SK-N-SH treated with all-trans-retinoic acid at 6 μM for 48 hours (cell line): ENCODE data around the gene AUTS2.

Experiments used
- ATAC-seq: fragments of 200-7000 bp; cut with Tn5 transposase; 3 replicates; pipeline ENCODE4 v1.9.1; 2020; ENCODE audit warnings: mild to moderate bottlenecking, moderate library complexity
- ARNTL ChIP-seq: fragments of 450-650 bp; formaldehyde crosslinking; IDR thresholded peaks from 2 replicates; pipeline ENCODE4 v1.5.0; 2020; ENCODE audit warnings: low read depth, mild to moderate bottlenecking, moderate library complexity, borderline replicate concordance
- CSDC2 ChIP-seq: fragments of 250-450 bp; sonication (Bioruptor Pico); IDR thresholded peaks from 2 replicates; pipeline ENCODE4 v1.5.0; 2020; ENCODE audit warnings: mild to moderate bottlenecking, moderate library complexity
- ESRRG ChIP-seq: fragments of 250-450 bp; sonication (Bioruptor Pico); IDR thresholded peaks from 2 replicates; pipeline ENCODE4 v1.6.1; 2021; ENCODE audit warnings: mild to moderate bottlenecking
- GLIS3 ChIP-seq: fragments of 250-450 bp; sonication (Bioruptor Pico); IDR thresholded peaks from 2 replicates; pipeline ENCODE4 v1.5.0; 2020; ENCODE audit warnings: mild to moderate bottlenecking, moderate library complexity
- ISL1 ChIP-seq: fragments of 250-450 bp; sonication (Bioruptor Pico); IDR thresholded peaks from 2 replicates; pipeline ENCODE4 v2.1.2; 2022; ENCODE audit warnings: mild to moderate bottlenecking, moderate library complexity
- OSR1 ChIP-seq: fragments of 250-450 bp; sonication (Bioruptor Pico); IDR thresholded peaks from 2 replicates; pipeline ENCODE4 v1.8.0; 2022; ENCODE audit warnings: moderate library complexity, mild to moderate bottlenecking, inconsistent platforms
- PPARA ChIP-seq: fragments of 250-450 bp; sonication (Bioruptor Pico); IDR thresholded peaks from 2 replicates; pipeline ENCODE4 v1.5.0; 2020; ENCODE audit warnings: mild to moderate bottlenecking, borderline replicate concordance
- RARB ChIP-seq: fragments of 250-450 bp; sonication (Bioruptor Pico); IDR thresholded peaks from 2 replicates; pipeline ENCODE4 v1.8.0; 2021; ENCODE audit warnings: mild to moderate bottlenecking, moderate library complexity
- SNAI2 ChIP-seq: fragments of 250-450 bp; sonication (Bioruptor Pico); IDR thresholded peaks from 2 replicates; pipeline ENCODE4 v1.5.0; 2020; ENCODE audit warnings: mild to moderate bottlenecking, moderate library complexity
- TCF4 ChIP-seq: fragments of 250-450 bp; sonication (Bioruptor Pico); IDR thresholded peaks from 2 replicates; pipeline ENCODE4 v1.8.0; 2021; ENCODE audit warnings: mild to moderate bottlenecking, moderate library complexity, borderline replicate concordance
- TOX ChIP-seq: fragments of 250-450 bp; sonication (Bioruptor Pico); IDR thresholded peaks from 2 replicates; pipeline ENCODE4 v1.8.0; 2021; ENCODE audit warnings: mild to moderate bottlenecking, moderate library complexity, borderline replicate concordance
- TSHZ2 ChIP-seq: fragments of 250-450 bp; sonication (Bioruptor Pico); IDR thresholded peaks from 2 replicates; pipeline ENCODE4 v1.5.0; 2020; ENCODE audit warnings: mild to moderate bottlenecking, moderate library complexity
- ZC3H10 ChIP-seq: fragments of 250-450 bp; sonication (Bioruptor Pico); IDR thresholded peaks from 2 replicates; pipeline ENCODE4 v1.5.1; 2021; ENCODE audit warnings: mild to moderate bottlenecking, moderate library complexity
- ZFP30 ChIP-seq: fragments of 450-650 bp; formaldehyde crosslinking; IDR thresholded peaks from 2 replicates; pipeline ENCODE4 v1.5.0; 2022; ENCODE audit warnings: mild to moderate bottlenecking, moderate library complexity
- ZNF565 ChIP-seq: fragments of 450-650 bp; formaldehyde crosslinking; conservative IDR thresholded peaks from 2 replicates; pipeline ENCODE4 v1.5.0; 2020; ENCODE audit warnings: low read depth, mild to moderate bottlenecking, moderate library complexity
- ZNF8 ChIP-seq: fragments of 450-650 bp; formaldehyde crosslinking; IDR thresholded peaks from 2 replicates; pipeline ENCODE4 v1.5.0; 2020; ENCODE audit warnings: mild to moderate bottlenecking, moderate library complexity
- TF ChIP-seq, protein P1 (sequence below): fragments of 250-450 bp; sonication (Bioruptor Pico); IDR thresholded peaks from 2 replicates; pipeline ENCODE4 v1.8.0; 2021; ENCODE audit warnings: low read depth, mild to moderate bottlenecking, moderate library complexity, borderline replicate concordance
- TF ChIP-seq, protein P2 (sequence below): fragments of 250-450 bp; sonication (Bioruptor Pico); IDR thresholded peaks from 2 replicates; pipeline ENCODE4 v1.5.1; 2021; ENCODE audit warnings: mild to moderate bottlenecking, moderate library complexity
- TF ChIP-seq, protein P3 (sequence below): fragments of 250-450 bp; sonication (Bioruptor Pico); IDR thresholded peaks from 2 replicates; pipeline ENCODE4 v1.5.1; 2020; ENCODE audit warnings: low read depth, mild to moderate bottlenecking, moderate library complexity

AUTS2 gene

DNA sequence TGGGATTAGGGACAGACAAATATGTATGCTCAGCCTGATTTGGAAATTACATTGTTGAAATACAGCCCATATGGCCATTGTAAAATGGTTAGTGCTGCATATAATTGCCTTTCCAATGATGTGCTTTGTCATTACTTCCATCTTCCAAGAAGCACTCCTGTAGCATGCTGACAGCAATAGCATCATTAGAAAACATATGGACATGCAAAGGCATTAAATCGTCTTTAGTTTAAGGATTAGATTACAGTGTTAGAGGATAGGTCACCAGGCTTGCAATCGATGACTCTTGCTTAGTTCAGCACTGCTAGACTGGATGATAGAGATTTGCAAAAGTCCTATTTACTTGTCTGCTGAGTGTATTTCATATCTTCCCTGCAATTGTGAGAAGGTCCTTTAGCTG, 17.4 kb downstream of the AUTS2 start:
- TF ChIP-seq GLIS3 (no peak), ISL1 (CRISPR knock-in tag) (no peak), ZFP30 (CRISPR knock-in tag) (no peak), OSR1 (CRISPR knock-in tag) (no peak), CSDC2 (CRISPR knock-in tag) (no peak), PPARA (CRISPR knock-in tag) (no peak), ZNF8 (CRISPR knock-in tag) (no peak), ESRRG (no peak), ARNTL (CRISPR knock-in tag) (no peak)
- TF ChIP-seq, protein P1, sequence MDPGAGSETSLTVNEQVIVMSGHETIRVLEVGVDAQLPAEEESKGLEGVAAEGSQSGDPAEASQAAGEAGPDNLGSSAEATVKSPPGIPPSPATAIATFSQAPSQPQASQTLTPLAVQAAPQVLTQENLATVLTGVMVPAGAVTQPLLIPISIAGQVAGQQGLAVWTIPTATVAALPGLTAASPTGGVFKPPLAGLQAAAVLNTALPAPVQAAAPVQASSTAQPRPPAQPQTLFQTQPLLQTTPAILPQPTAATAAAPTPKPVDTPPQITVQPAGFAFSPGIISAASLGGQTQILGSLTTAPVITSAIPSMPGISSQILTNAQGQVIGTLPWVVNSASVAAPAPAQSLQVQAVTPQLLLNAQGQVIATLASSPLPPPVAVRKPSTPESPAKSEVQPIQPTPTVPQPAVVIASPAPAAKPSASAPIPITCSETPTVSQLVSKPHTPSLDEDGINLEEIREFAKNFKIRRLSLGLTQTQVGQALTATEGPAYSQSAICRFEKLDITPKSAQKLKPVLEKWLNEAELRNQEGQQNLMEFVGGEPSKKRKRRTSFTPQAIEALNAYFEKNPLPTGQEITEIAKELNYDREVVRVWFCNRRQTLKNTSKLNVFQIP (CRISPR knock-in tag) = no peak

GRCh38 chr7:69617364-69617763, 19.1 kb downstream of the AUTS2 start:
- ATAC-seq = no peak
- TF ChIP-seq TOX (CRISPR knock-in tag) (no peak), ZC3H10 (no peak), TSHZ2 (CRISPR knock-in tag) (no peak), GLIS3 (no peak), OSR1 (CRISPR knock-in tag) (no peak), ISL1 (CRISPR knock-in tag) (no peak)
- TF ChIP-seq, protein P2, sequence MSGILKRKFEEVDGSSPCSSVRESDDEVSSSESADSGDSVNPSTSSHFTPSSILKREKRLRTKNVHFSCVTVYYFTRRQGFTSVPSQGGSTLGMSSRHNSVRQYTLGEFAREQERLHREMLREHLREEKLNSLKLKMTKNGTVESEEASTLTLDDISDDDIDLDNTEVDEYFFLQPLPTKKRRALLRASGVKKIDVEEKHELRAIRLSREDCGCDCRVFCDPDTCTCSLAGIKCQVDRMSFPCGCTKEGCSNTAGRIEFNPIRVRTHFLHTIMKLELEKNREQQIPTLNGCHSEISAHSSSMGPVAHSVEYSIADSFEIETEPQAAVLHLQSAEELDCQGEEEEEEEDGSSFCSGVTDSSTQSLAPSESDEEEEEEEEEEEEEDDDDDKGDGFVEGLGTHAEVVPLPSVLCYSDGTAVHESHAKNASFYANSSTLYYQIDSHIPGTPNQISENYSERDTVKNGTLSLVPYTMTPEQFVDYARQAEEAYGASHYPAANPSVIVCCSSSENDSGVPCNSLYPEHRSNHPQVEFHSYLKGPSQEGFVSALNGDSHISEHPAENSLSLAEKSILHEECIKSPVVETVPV (CRISPR knock-in tag) = no peak
- TF ChIP-seq, all 23 proteins: peak for 0

More for the DNA sequence above, 17.4 kb downstream of the AUTS2 start:
- ATAC-seq = no peak

GRCh38 chr7:69619054-69619453, 20.8 kb downstream of the AUTS2 start:
- TF ChIP-seq SNAI2 (CRISPR knock-in tag) (no peak), GLIS3 (no peak), TCF4 (CRISPR knock-in tag) (no peak), OSR1 (CRISPR knock-in tag) (no peak), CSDC2 (CRISPR knock-in tag) (no peak), ZNF8 (CRISPR knock-in tag) (no peak)
- TF ChIP-seq, protein P1 (CRISPR knock-in tag) = no peak
- TF ChIP-seq, protein P3, sequence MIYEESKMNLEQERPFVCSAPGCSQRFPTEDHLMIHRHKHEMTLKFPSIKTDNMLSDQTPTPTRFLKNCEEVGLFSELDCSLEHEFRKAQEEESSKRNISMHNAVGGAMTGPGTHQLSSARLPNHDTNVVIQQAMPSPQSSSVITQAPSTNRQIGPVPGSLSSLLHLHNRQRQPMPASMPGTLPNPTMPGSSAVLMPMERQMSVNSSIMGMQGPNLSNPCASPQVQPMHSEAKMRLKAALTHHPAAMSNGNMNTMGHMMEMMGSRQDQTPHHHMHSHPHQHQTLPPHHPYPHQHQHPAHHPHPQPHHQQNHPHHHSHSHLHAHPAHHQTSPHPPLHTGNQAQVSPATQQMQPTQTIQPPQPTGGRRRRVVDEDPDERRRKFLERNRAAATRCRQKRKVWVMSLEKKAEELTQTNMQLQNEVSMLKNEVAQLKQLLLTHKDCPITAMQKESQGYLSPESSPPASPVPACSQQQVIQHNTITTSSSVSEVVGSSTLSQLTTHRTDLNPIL (CRISPR knock-in tag) = no peak
- ATAC-seq = no peak

GRCh38 chr7:69619635-69620034, 21.4 kb downstream of the AUTS2 start:
- no peak for TF ChIP-seq SNAI2 (CRISPR knock-in tag)
- TF ChIP-seq, protein P2 (CRISPR knock-in tag) = no peak
- no peak for TF ChIP-seq RARB (CRISPR knock-in tag)
- no peak for TF ChIP-seq ZC3H10
- TF ChIP-seq TOX (CRISPR knock-in tag) = no peak
- TF ChIP-seq, protein P1 (CRISPR knock-in tag) = no peak
- no peak for TF ChIP-seq ZNF565 (CRISPR knock-in tag)
- TF ChIP-seq, all 23 proteins: peak for 0
- ATAC-seq = peak; percentile 13; the same call in 1 of the 3 replicates
